ENCODE measurements around the gene DCUN1D1. TPM values are rescaled to one million over a fixed set of nuclear protein-coding genes. Genes with fewer than 3 reads are reported as not detected.

The DCUN1D1 gene
- total RNA-seq, 6 experiments from 2014 or later: 15.7 to 41.5 (median 31.9) TPM

- H3K4me1 ChIP-seq: peaks cover 0 to 52% (median 15%) of the 10 kb centered on the region in 4 donors
- H3K9me3 ChIP-seq: no peaks in the 10 kb centered on the region
- no peaks in the 10 kb centered on the region for H3K27me3 ChIP-seq
- TF ChIP-seq, protein P1, sequence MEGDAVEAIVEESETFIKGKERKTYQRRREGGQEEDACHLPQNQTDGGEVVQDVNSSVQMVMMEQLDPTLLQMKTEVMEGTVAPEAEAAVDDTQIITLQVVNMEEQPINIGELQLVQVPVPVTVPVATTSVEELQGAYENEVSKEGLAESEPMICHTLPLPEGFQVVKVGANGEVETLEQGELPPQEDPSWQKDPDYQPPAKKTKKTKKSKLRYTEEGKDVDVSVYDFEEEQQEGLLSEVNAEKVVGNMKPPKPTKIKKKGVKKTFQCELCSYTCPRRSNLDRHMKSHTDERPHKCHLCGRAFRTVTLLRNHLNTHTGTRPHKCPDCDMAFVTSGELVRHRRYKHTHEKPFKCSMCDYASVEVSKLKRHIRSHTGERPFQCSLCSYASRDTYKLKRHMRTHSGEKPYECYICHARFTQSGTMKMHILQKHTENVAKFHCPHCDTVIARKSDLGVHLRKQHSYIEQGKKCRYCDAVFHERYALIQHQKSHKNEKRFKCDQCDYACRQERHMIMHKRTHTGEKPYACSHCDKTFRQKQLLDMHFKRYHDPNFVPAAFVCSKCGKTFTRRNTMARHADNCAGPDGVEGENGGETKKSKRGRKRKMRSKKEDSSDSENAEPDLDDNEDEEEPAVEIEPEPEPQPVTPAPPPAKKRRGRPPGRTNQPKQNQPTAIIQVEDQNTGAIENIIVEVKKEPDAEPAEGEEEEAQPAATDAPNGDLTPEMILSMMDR (IDR thresholded peaks at IDR 0.05): no peak
- no peak for TF ChIP-seq POLR2A (IDR thresholded peaks at IDR 0.05)
- intact Hi-C loops (cut with DNase I): no loop called here
- no peak overlapping the region for H3K4me3 ChIP-seq
- H3K36me3 ChIP-seq: no peaks in the 10 kb centered on the region
- ATAC-seq: peak in 1 of 4 donors; percentile 4
- WGBS (ENCODE audit: insufficient coverage, low coverage, low lambda C conversion rate, missing lambda C conversion rate): 29% methylated on average over 2 of the region's 2 CpGs
- peak overlapping the region in 2 of 3 donors; percentile 45 to 61 for H3K27ac ChIP-seq
- no peak for DNase-seq
Observed at GRCh38 chr3:182971637-182972036, 8.7 kb downstream of the DCUN1D1 start.

- Histone ChIP-seq H3K27me3 (no peaks in the 10 kb centered on the region), H3K9me3 (no peaks in the 10 kb centered on the region), H3K36me3 (no peaks in the 10 kb centered on the region), H3K4me1 (peaks cover 0 to 50% (median 15%) of the 10 kb centered on the region in 4 donors), H3K4me3 (peak overlapping the region in 2 of 3 donors; percentile 17 to 34), H3K27ac (peak overlapping the region in 2 of 3 donors; percentile 45 to 61)
- DNase-seq (peak in 1 of 3 donors; percentile 63), ATAC-seq (peak; percentile 93 to 97 (median 94))
- WGBS (ENCODE audit: insufficient coverage, low coverage, low lambda C conversion rate, missing lambda C conversion rate): 21% methylated on average over 3 of the region's 3 CpGs
- TF ChIP-seq, protein P1 (IDR thresholded peaks at IDR 0.05): peak in 1 of 4 donors; percentile 2
- TF ChIP-seq POLR2A (IDR thresholded peaks at IDR 0.05): peak; percentile 16
- intact Hi-C loops (cut with DNase I): no loop called here
Observed at GRCh38 chr3:182970811-182971418, 9.4 kb downstream of the DCUN1D1 start.

GRCh38 chr3:182969853-182970252, 10.5 kb downstream of the DCUN1D1 start:
- Histone ChIP-seq H3K9me3 (no peaks in the 10 kb centered on the region), H3K27ac (peak overlapping the region in 2 of 3 donors; percentile 45 to 61), H3K36me3 (no peaks in the 10 kb centered on the region), H3K27me3 (no peaks in the 10 kb centered on the region), H3K4me1 (peaks cover 0 to 43% (median 15%) of the 10 kb centered on the region in 4 donors), H3K4me3 (no peak overlapping the region)
- TF ChIP-seq, protein P1 (IDR thresholded peaks at IDR 0.05): no peak
- TF ChIP-seq POLR2A (IDR thresholded peaks at IDR 0.05): no peak
- 85% methylated on average over 7 of the region's 7 CpGs for WGBS (ENCODE audit: insufficient coverage, low coverage, low lambda C conversion rate, missing lambda C conversion rate)
- intact Hi-C loops (cut with DNase I): no loop called here
- DNase-seq (no peak), ATAC-seq (no peak)

DNA sequence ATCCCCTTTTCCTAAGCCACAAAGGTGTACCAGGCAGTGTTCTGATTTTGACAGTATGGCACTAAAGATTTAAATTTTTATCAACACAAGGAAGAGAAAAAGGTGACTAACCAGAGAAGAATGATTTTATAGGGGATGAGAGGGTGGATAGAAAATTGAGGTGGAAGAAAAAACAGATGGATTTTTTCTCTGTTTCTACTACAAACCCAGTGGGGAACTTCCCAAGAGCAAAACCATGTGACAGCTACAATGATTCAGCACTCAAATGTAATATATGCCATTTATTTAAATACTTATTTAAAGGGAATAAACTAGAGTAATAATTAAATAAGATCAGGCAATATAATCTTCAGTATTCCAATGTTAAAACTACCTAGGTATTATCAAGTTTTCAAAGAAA, 11.1 kb downstream of the DCUN1D1 start:
- DNase-seq (no peak), ATAC-seq (no peak)
- Histone ChIP-seq H3K4me1 (peaks cover 0 to 43% (median 15%) of the 10 kb centered on the region in 4 donors), H3K27me3 (no peaks in the 10 kb centered on the region), H3K4me3 (no peak overlapping the region), H3K9me3 (no peaks in the 10 kb centered on the region), H3K27ac (no peak overlapping the region), H3K36me3 (no peaks in the 10 kb centered on the region)
- TF ChIP-seq, protein P1 (IDR thresholded peaks at IDR 0.05): no peak
- TF ChIP-seq POLR2A (IDR thresholded peaks at IDR 0.05): no peak
- intact Hi-C loops (cut with DNase I): no loop called here
